GM18502 (cell line): Measurements from ENCODE around the gene ZNF710.
"Not testable (repeated sequence)": the region's sequence is repeated elsewhere in the genome, so short reads cannot be mapped to it uniquely, and the experiment has no call there.

Source experiments
- ATAC-seq: cut with Tn5 transposase; IDR thresholded peaks from one replicate; pipeline ENCODE4 v1.9.1; 2021; ENCODE audit warnings: mild to moderate bottlenecking; ENCODE audit not compliant: unreplicated experiment, poor library complexity

The ZNF710 gene, protein sequence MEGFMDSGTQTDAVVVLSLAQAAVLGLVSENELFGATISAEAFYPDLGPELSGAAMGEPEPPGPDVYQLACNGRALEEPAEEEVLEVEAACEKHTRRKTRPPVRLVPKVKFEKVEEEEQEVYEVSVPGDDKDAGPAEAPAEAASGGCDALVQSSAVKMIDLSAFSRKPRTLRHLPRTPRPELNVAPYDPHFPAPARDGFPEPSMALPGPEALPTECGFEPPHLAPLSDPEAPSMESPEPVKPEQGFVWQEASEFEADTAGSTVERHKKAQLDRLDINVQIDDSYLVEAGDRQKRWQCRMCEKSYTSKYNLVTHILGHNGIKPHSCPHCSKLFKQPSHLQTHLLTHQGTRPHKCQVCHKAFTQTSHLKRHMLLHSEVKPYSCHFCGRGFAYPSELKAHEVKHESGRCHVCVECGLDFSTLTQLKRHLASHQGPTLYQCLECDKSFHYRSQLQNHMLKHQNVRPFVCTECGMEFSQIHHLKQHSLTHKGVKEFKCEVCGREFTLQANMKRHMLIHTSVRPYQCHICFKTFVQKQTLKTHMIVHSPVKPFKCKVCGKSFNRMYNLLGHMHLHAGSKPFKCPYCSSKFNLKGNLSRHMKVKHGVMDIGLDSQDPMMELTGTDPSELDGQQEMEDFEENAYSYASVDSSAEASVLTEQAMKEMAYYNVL

DNA sequence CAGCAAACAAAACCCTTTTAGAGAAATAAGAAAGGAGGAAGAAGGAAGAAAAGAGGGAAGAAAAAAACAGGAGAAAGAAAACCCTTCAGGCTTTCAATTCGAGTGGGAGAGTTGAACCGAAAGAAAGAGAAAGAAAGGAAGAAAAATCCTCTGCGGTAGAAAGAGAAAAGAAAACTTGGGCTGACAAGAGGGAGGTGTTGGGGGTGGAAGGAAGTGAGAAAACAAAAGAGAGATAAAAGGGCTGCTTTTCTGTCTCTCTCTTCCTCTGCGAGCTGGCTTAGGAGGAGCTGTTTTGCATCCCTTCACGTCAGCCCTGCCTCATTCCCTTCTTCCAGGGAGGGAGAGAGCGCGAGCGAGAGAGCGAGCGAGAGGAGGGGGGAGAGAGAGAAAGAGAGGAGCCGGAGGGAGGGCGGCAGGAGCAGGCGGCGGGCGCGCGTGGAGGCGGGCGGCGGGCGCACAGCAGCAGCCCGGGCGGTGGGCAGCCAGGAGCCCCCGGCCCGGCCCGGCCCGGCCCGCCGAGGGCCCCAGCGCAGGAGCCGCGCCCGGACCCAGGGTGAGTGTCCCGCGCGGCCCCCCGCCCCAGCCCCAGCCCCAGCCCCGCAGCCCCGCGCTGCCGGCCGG is at the start of gene ZNF710:
Gene ZNF710, plus strand, starts transcription at position 263 of the 621 bp plus-strand sequence. CDS start 65,814 bp downstream, outside the sequence.
- peak; percentile 37 for ATAC-seq

- no peak for ATAC-seq
Measured at GRCh38 chr15:89954541-89954940, 46.6 kb upstream of the ZNF710 start.

GRCh38 chr15:89955449-89955998 is 45.6 kb upstream of the ZNF710 start:
- ATAC-seq: not testable (repeated sequence)

DNA sequence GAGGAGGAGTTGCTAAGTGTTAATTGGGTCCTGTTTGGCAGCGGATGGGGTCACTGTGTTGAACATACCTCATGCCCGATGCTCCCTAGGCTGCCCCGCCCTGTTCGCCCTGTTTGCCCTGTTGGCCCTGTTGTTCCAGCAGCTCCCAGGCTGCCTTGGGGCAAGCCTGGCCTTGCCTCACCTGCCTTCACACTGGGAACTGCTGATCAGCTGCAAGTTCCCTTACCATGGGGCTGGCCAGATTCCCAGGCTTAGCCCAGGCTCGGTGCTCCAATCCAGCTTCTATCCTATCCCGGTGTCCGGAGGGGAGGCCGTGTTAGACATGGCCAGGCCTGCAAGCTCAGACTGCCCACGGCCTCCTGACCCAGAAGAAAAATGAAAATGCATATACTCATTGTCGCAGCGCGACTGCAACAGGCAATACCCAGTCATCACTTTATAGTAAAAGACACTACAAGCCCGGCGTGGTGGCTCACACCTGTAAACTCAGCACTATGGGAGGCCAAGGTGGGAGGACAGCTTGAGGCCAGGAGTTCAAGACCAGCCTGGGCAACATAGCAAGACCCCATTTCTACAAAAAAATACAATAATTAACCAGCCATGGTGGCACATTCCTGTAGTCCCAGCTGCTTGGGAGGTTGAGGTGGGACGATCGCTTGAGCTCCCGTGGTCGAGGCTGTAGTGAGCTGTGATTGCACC is 42.9 kb upstream of the ZNF710 start:
- ATAC-seq: no peak

DNA sequence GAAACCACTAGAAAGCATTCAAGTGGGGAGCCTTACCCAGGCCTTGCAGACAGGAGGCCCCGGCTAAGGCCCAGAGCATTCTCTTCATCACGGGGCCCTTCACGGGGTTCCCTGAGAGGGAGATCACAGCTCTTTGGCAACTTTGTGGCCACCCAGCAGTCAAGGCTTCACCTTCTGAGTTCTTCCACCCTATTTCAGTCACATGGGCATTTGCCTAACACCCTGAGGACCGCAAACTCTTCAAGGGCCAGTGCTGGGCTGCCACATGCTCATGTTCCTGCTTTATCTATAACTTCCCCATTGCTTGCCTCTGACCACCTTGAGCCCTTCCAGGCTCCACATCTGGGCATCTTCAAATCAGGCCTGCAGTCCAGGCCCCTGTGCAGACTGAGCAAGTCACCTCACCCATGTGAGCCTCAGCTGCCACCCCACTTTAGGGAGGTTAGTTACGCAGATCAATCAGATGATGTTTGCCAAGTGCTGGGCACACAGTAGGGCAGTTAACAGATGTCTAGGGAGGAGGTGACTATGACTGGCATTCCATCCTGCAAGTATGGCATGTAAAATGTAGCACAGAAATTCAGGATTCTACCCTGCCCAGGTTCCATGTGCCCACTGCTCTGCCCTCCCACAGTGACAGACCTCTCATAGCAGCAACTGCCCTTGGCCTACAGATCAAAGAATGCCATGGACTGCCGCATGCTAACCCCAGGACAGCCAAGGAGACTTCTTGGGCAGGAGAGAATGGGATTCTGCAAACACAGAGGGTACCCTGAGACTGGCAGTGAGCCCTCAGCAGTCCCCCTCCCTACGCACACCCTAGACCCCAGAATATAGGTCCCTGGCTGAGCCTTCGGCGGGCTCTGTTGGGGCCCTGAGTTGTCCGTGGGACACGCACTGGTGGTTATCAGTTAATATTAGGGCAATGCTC is 37.6 kb upstream of the ZNF710 start:
- ATAC-seq: no peak

DNA sequence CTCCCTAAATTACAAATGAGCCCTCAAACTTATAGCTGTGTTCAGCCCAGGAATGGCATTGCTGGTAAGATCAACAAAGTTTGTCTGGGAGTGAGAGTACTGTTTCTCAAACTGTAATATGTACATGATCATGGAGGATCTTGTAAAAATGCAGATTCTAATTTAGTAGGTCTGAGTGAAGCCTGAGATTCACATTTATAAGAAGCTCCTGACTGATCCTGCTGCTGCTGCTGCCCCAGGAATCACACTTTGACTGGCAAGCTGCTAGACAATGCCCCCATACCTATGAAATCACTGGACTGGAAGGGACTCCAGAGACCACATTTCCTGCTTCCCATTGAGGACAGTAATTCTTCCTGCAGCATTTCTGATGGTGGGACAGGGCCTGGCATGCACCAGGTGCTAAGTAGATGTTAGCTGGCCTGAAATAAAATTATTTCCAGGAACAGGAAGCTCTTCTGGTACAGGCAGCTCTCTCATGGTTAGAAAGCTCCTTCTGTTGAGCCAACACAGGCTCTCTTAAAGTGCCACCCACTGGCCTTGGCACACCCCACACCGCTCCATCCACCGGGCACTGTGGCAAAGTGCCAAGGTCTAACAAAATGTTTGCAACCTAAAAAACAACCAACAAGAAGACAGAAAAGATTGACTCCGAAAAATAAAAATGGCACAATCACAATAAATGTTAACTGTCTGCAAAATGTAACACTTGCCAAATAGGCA is 36.7 kb upstream of the ZNF710 start:
- ATAC-seq: no peak

GRCh38 chr15:89967881-89968280 is 33.2 kb upstream of the ZNF710 start:
- ATAC-seq: no peak

GRCh38 chr15:89971592-89971997 is 29.5 kb upstream of the ZNF710 start:
- ATAC-seq: peak; percentile 86

GRCh38 chr15:89972085-89972484 is 29.0 kb upstream of the ZNF710 start:
- no peak for ATAC-seq

GRCh38 chr15:89975482-89976245 is 25.5 kb upstream of the ZNF710 start:
- no peak for ATAC-seq

DNA sequence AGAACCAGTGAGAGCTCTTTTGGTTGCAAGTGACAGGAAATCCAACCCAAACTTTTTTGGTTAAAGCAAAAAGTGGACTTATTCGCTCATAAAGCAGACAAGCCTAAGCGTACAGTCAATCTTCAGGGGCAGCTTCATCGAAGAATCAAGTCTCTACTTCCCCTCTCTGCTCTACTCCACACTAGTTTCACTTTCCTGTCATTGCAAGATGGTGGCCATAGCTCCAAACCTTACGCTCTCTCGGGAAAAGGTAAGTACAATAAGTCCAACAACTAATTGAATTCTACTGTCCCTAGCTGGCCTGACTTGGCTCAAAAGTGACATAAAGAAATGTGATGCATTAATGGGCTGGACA is 24.9 kb upstream of the ZNF710 start:
- no peak for ATAC-seq

- ATAC-seq: not testable (repeated sequence)
Measured at GRCh38 chr15:89977836-89978235, 23.3 kb upstream of the ZNF710 start.

DNA sequence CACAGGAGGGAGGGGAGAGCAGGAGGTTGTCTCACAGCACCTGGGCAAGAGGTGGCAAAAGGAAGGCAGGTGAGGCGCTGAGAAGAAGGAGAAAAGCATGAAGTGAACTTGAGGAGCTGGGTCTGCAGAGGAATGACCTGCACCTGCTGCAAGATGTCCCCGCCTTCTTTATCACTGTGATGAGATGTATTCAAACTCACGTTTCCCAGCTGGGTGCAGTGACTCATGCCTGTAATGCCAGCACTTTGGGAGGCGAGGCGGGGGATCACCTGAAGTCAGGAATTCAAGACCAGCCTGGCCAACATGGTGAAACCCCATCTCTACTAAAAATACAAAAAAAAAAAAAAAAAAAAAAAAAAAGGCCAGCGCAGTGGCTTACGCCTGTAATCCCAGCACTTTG is 22.2 kb upstream of the ZNF710 start:
- no peak for ATAC-seq

DNA sequence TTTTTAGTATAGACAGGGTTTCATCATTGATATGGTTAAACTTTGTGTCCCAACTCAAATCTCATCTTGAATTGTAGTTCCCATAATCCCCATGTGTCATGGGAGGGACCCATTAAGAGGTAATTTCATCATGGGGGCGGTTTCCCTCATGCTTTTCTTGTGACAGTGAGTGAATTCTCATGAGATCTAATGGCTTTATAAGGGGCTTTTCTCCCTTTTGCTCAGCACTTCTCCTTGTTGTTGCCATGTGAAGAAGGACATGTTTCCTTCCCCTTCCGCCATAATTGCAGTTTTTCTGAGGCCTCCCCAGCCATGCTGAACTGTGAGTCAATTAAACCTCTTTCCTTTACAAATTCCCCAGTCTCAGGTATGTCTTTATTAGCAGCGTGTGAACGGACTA is 20.2 kb upstream of the ZNF710 start:
- ATAC-seq: no peak

GRCh38 chr15:89982315-89983055 is 18.6 kb upstream of the ZNF710 start:
- ATAC-seq: no peak

DNA sequence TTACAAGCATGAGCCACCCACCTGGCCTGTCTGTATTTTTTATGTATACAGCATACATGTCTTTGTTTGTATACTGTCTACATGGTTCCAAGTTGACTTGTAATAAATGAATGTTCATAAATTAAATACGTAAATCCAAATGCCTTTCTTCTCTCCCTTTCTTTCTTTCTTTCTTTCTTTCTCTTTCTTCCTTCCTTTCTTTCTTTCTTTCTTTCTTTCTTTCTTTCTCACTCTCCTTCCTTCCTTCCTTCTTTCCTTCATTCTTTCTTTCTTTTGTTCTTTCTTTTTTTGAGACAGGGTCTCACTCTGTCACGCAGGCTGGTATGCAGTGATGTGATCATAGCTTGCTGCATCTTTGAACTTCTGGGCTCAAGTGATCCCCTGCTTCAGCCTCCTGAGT is 17.1 kb upstream of the ZNF710 start:
- no peak for ATAC-seq

- no peak for ATAC-seq
Measured at GRCh38 chr15:89984421-89985010, 16.6 kb upstream of the ZNF710 start.
